ENCODE measurements around the gene TNS3. TPM values are rescaled to one million over a fixed set of nuclear protein-coding genes. Genes with fewer than 3 reads are reported as not detected.
A peak's percentile ranks its signal among the peaks of the same experiment; 100 is the strongest.

Gene TNS3
- total RNA-seq, 1 donor from 2014 or later = 426 TPM

- Mint-ChIP-seq H3K9me3 (ENCODE audit: low read depth) (peaks cover 3% of the 10 kb centered on the region), H3K4me1 (ENCODE audit: low read depth) (peaks cover 45% of the 10 kb centered on the region)
Measured at GRCh38 chr7:47254081-47254977, 327.6 kb downstream of the TNS3 start.

DNA sequence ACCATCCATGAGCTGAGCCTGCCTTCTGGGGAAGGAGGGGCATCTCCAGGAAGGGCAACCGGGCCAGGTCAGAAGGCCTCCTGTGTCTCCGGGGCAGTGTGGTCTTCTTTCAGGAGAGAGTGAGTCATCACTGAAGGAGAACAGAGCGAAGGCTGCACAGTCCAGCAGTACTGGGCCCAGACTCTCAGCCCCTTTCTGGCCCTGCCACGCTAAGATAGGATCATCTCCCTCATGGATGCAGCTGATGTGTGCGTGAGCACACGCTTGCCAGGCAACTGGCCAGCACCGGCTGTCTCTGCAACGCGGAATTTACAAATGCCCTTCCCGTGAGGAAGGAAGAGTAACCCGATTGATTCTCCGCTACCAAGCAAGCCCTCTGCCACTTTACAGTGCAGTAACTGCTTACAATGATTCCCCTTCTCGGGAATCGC is 328.2 kb downstream of the TNS3 start:
- H3K27ac Mint-ChIP-seq (ENCODE audit: unreplicated experiment) = peak overlapping the region; percentile 90
- no peak for DNase-seq (ENCODE audit: low spot score)
- peak overlapping the region; percentile 67 for H3K4me3 Mint-ChIP-seq (ENCODE audit: unreplicated experiment)
- H3K9me3 Mint-ChIP-seq (ENCODE audit: low read depth) = peaks cover 3% of the 10 kb centered on the region
- no peak for TF ChIP-seq CTCF (IDR thresholded peaks at IDR 0.05)
- H3K36me3 Mint-ChIP-seq (ENCODE audit: low read depth) = peaks cover 6% of the 10 kb centered on the region
- H3K27me3 Mint-ChIP-seq (ENCODE audit: low read depth) = no peaks in the 10 kb centered on the region
- H3K4me1 Mint-ChIP-seq (ENCODE audit: low read depth) = peaks cover 42% of the 10 kb centered on the region

More at GRCh38 chr7:47254081-47254977, 327.6 kb downstream of the TNS3 start:
- Mint-ChIP-seq H3K27me3 (ENCODE audit: low read depth) (no peaks in the 10 kb centered on the region), H3K27ac (ENCODE audit: unreplicated experiment) (peak overlapping the region; percentile 90), H3K36me3 (ENCODE audit: low read depth) (peaks cover 8% of the 10 kb centered on the region), H3K4me3 (ENCODE audit: unreplicated experiment) (peak overlapping the region; percentile 67)
- DNase-seq (ENCODE audit: low spot score) = no peak
- peak; percentile 100 for TF ChIP-seq CTCF (IDR thresholded peaks at IDR 0.05)

GRCh38 chr7:47252675-47253074 is 329.2 kb downstream of the TNS3 start:
- no peak overlapping the region for H3K4me3 Mint-ChIP-seq (ENCODE audit: unreplicated experiment)
- no peaks in the 10 kb centered on the region for H3K27me3 Mint-ChIP-seq (ENCODE audit: low read depth)
- no peak for DNase-seq (ENCODE audit: low spot score)

DNA sequence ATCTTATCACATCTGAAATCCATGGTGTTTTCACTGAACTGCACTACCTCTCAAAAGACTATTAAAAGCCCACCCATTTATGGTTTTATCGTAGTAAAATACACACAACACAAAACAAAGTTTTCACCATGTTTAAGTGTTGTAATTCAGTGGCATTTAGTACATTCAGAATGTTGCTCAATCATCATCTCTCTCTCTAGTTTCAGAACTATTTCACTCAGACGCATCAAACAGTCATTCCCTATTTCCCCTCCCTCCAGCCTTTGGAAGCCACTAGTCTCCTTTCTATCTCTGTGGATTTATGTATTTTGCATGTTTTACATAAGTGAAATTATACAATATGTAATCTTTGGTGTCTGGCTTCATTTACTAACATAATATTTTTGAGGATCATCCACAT is 332.6 kb downstream of the TNS3 start:
- peaks cover 9% of the 10 kb centered on the region for H3K4me1 Mint-ChIP-seq (ENCODE audit: low read depth)
- TF ChIP-seq CTCF (IDR thresholded peaks at IDR 0.05) = no peak
- H3K9me3 Mint-ChIP-seq (ENCODE audit: low read depth) = peaks cover 3% of the 10 kb centered on the region
- no peak overlapping the region for H3K27ac Mint-ChIP-seq (ENCODE audit: unreplicated experiment)
- DNase-seq (ENCODE audit: low spot score) = no peak
- H3K4me3 Mint-ChIP-seq (ENCODE audit: unreplicated experiment) = no peak overlapping the region
- H3K27me3 Mint-ChIP-seq (ENCODE audit: low read depth) = no peaks in the 10 kb centered on the region
- peaks cover 6% of the 10 kb centered on the region for H3K36me3 Mint-ChIP-seq (ENCODE audit: low read depth)

More at GRCh38 chr7:47252675-47253074, 329.2 kb downstream of the TNS3 start:
- peaks cover 3% of the 10 kb centered on the region for H3K9me3 Mint-ChIP-seq (ENCODE audit: low read depth)
- no peak overlapping the region for H3K27ac Mint-ChIP-seq (ENCODE audit: unreplicated experiment)
- TF ChIP-seq CTCF (IDR thresholded peaks at IDR 0.05) = no peak
- peaks cover 6% of the 10 kb centered on the region for H3K36me3 Mint-ChIP-seq (ENCODE audit: low read depth)
- H3K4me1 Mint-ChIP-seq (ENCODE audit: low read depth) = peaks cover 39% of the 10 kb centered on the region

DNA sequence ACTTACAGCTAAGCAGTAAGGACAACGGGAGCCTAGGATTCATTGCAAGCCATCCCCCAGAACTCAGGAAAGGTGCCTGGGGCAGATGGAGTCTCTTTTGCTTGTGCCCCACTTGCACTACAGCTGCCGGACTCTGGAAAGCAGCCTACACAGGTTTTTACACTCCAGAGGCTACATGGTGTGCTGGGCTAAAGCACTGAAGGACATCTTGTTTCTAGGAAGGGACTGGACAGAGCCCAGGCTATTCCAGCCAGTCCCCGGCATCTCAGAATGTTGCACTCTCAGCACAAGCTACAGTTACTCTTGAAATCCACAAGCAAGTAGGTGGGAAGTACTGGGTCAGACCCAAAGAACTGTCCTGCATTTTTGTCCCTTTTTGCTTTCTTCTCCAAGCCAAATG is 333.1 kb downstream of the TNS3 start:
- no peak overlapping the region for H3K27ac Mint-ChIP-seq (ENCODE audit: unreplicated experiment)
- H3K9me3 Mint-ChIP-seq (ENCODE audit: low read depth) = peaks cover 3% of the 10 kb centered on the region
- H3K27me3 Mint-ChIP-seq (ENCODE audit: low read depth) = no peaks in the 10 kb centered on the region
- no peak for DNase-seq (ENCODE audit: low spot score)
- TF ChIP-seq CTCF (IDR thresholded peaks at IDR 0.05) = no peak
- peaks cover 7% of the 10 kb centered on the region for H3K4me1 Mint-ChIP-seq (ENCODE audit: low read depth)
- peaks cover 6% of the 10 kb centered on the region for H3K36me3 Mint-ChIP-seq (ENCODE audit: low read depth)
- no peak overlapping the region for H3K4me3 Mint-ChIP-seq (ENCODE audit: unreplicated experiment)

All from chondrocyte (in vitro differentiated cells).